Testis (tissue), 3 donors: ENCODE data around the gene DAZAP1. TPM values are rescaled to one million over a fixed set of nuclear protein-coding genes. Genes with fewer than 3 reads are reported as not detected.
"Not testable (repeated sequence)": the region's sequence is repeated elsewhere in the genome, so short reads cannot be mapped to it uniquely, and the experiment has no call there.

Experiments
- DNase-seq: peaks from one replicate; pipeline ENCODE4 v3.0.0-alpha.2; 2019
- H3K27ac ChIP-seq, 2 donors: fragments of 200-600 bp; sonication (generic); one replicate each; pipeline ENCODE4 v1.5.1; 2019
- H3K27me3 ChIP-seq: fragments of 200-600 bp; sonication (generic); one replicate; pipeline ENCODE4 v1.5.1; 2019
- H3K36me3 ChIP-seq: fragments of 200-600 bp; sonication (generic); one replicate; pipeline ENCODE4 v1.5.1; 2017; ENCODE audit warnings: low read depth; ENCODE audit errors: missing control alignments
- H3K4me1 ChIP-seq: fragments of 200-600 bp; sonication (generic); one replicate; pipeline ENCODE4 v1.5.1; 2019
- H3K4me3 ChIP-seq, 2 donors: fragments of 200-600 bp; sonication (generic); one replicate each; pipeline ENCODE4 v1.5.1; 2017 to 2019
- H3K9me3 ChIP-seq: fragments of 200-600 bp; sonication (generic); one replicate; pipeline ENCODE4 v1.5.1; 2017
- CTCF ChIP-seq, 3 experiments: fragments of 450-650 bp in 2 of 3; fragments of 200-600 bp in 1 of 3; sonication (generic) in 1 of 3; IDR thresholded peaks; one replicate each; pipeline ENCODE4 v1.5.1; 2016 to 2019; ENCODE audit warnings: antibody characterized with exemption in 3 of 3, mild to moderate bottlenecking in 2 of 3, moderate library complexity in 1 of 3
- POLR2A ChIP-seq: fragments of 450-650 bp; IDR thresholded peaks from one replicate; pipeline ENCODE4 v1.6.1; 2017; ENCODE audit warnings: antibody characterized with exemption, mild to moderate bottlenecking, moderate library complexity
- WGBS, 2 donors: methylation state at CpG; one replicate each; pipeline ENCODE4 v1.1.5; 2018; 5-methylcytosine and 5-hydroxymethylcytosine counted together
- intact Hi-C: fragments of 100-400 bp; cut with DNase I; formaldehyde crosslinking; loops from one replicate; pipeline ENCODE4 v1.15.1; 2023; ENCODE audit warnings: low total_unique reads
- polyA plus RNA-seq: library from polyadenylated mRNA; stranded (reverse); fragments of 350-450 nt; fragmentation: Illumina TruSeq; extraction: RNeasy Lipid Tissue Mini Kit (QIAGEN cat#74804); gene quantifications from one replicate; pipeline ENCODE4 v1.2.3, GENCODE V29; 2014; ENCODE audit warnings: low read depth, low replicate concordance; ENCODE audit not compliant: insufficient read depth
- total RNA-seq, 2 donors: library from RNA; depleted of rRNA; stranded (reverse); fragments of >200 nt; gene quantifications; one replicate each; pipeline ENCODE4 v1.2.3, GENCODE V29; 2016

Gene DAZAP1
- total and polyA plus RNA-seq, 3 donors from 2014 or later, result 97.9 to 215 (median 99.6) TPM

GRCh38 chr19:1474011-1474764 lies 66.8 kb downstream of the DAZAP1 start:
- DNase-seq, result no peak
- Histone ChIP-seq H3K27me3 (no peaks in the 10 kb centered on the region), H3K9me3 (no peaks in the 10 kb centered on the region), H3K4me1 (peaks cover 20% of the 10 kb centered on the region), H3K27ac (no peak overlapping the region), H3K4me3 (no peak overlapping the region), H3K36me3 (no peaks in the 10 kb centered on the region)
- 76 to 100% methylated on average over 6 to 30 of the region's 31 CpGs for WGBS, 2 donors
- TF ChIP-seq POLR2A (no peak), CTCF (IDR thresholded peaks at IDR 0.05) (no peak)
- intact Hi-C loops, result no loop called here

- H3K27ac ChIP-seq, result no peak overlapping the region
- DNase-seq, result no peak
- 86 to 92% methylated on average over 10 to 26 of the region's 26 CpGs for WGBS, 2 donors
- no peak for TF ChIP-seq POLR2A
- TF ChIP-seq CTCF (IDR thresholded peaks at IDR 0.05), result no peak
- no peaks in the 10 kb centered on the region for H3K9me3 ChIP-seq
- peaks cover 25% of the 10 kb centered on the region for H3K4me1 ChIP-seq
- no peak overlapping the region for H3K4me3 ChIP-seq
- H3K36me3 ChIP-seq, result no peaks in the 10 kb centered on the region
- H3K27me3 ChIP-seq, result no peaks in the 10 kb centered on the region
- intact Hi-C loops, result no loop called here
Observed at GRCh38 chr19:1474765-1475351, 67.5 kb downstream of the DAZAP1 start.

- intact Hi-C loops, result no loop called here
- peaks cover 22% of the 10 kb centered on the region for H3K4me1 ChIP-seq
Observed at GRCh38 chr19:1475751-1476437, 68.5 kb downstream of the DAZAP1 start.

GRCh38 chr19:1477056-1477455 lies 69.7 kb downstream of the DAZAP1 start:
- H3K36me3 ChIP-seq, H3K27me3 ChIP-seq, H3K9me3 ChIP-seq, intact Hi-C loops, H3K27ac ChIP-seq, H3K4me3 ChIP-seq, DNase-seq: not testable (repeated sequence)
- WGBS, 2 donors, result 80 to 86% methylated on average over 9 of the region's 9 CpGs
- peaks cover 14% of the 10 kb centered on the region for H3K4me1 ChIP-seq

More at GRCh38 chr19:1475751-1476437, 68.5 kb downstream of the DAZAP1 start:
- TF ChIP-seq POLR2A, result no peak
- no peak for TF ChIP-seq CTCF (IDR thresholded peaks at IDR 0.05)
- DNase-seq, result no peak
- no peak overlapping the region for H3K27ac ChIP-seq
- H3K27me3 ChIP-seq, result no peaks in the 10 kb centered on the region
- no peaks in the 10 kb centered on the region for H3K9me3 ChIP-seq
- no peak overlapping the region for H3K4me3 ChIP-seq
- 90 to 91% methylated on average over 30 of the region's 31 CpGs for WGBS, 2 donors
- no peaks in the 10 kb centered on the region for H3K36me3 ChIP-seq

- WGBS, 2 donors, result 1 to 2% methylated on average over 4 to 71 of the region's 71 CpGs
- TF ChIP-seq POLR2A (no peak), CTCF (IDR thresholded peaks at IDR 0.05) (no peak)
- intact Hi-C loops, result no loop called here
- peak within 1 kb of the TSS; percentile 61 to 62 for H3K27ac ChIP-seq
- H3K4me1 ChIP-seq, result peaks cover 14% of the 10 kb centered on the region
- no peaks in the 10 kb centered on the region for H3K27me3 ChIP-seq
- no peaks in the 10 kb centered on the region for H3K9me3 ChIP-seq
- H3K4me3 ChIP-seq, result peak within 1 kb of the TSS; percentile 89 to 98
- H3K36me3 ChIP-seq, result no peaks in the 10 kb centered on the region
- peak; percentile 97 for DNase-seq
Observed at GRCh38 chr19:1478934-1479707, 71.7 kb downstream of the DAZAP1 start, which contains the start of gene C19orf25. Gene C19orf25, minus strand, starts transcription at chr19:1479215. Its CDS starts 312 bp downstream, at chr19:1478903.
